GM15510 (cell line): Measurements from ENCODE around the gene CCDC92B.

Experiments used
- POLR2A ChIP-seq: IDR thresholded peaks from 3 replicates; pipeline ENCODE4 v1.6.1; 2011; ENCODE audit warnings: borderline replicate concordance; ENCODE audit not compliant: insufficient read length; ENCODE audit errors: extremely low read depth

CCDC92B gene

GRCh38 chr17:2704031-2704889 lies 45.2 kb downstream of the CCDC92B start:
- TF ChIP-seq POLR2A, result no peak

- no peak for TF ChIP-seq POLR2A
Measured at GRCh38 chr17:2703606-2704005, 45.8 kb downstream of the CCDC92B start.

GRCh38 chr17:2703181-2703580 lies 46.3 kb downstream of the CCDC92B start:
- no peak for TF ChIP-seq POLR2A

DNA sequence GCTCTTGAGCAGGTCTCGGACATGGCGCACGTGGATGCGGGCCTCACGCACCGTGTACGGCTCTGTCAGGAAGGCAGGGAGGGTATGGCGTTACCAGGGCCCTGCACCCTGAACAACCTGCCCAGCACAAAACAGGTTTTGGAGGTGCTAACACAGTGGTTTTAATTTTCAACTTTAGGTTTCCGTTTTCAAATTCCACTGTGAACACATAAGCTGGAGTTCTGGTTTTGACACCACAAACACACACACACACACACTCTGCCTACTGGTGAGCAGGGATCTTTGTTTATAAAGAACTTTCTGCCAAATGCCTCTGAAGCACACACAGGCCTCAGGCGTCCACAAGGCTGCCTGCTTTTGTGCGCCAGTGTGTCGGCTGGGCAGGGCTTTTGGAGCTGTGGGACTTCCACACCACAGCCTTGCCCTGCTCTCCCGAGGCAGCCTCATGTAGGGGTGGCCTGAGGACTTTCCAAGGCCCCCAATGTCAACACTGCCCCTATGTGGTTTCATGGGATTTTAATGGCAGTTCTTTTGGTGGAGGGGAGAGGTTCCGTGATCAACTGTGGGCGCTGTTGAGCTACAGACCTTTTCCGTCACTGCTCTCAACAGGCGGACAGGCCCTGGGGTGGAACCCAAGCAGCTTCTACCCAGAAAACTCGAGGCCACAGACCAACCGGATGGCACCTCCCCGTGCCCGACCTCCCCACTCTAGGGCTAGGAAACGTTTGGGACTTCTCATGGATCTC lies 47.3 kb downstream of the CCDC92B start:
- no peak for TF ChIP-seq POLR2A

- TF ChIP-seq POLR2A, result no peak
Measured at GRCh38 chr17:2701161-2701995, 48.1 kb downstream of the CCDC92B start.

GRCh38 chr17:2700491-2701141 lies 48.8 kb downstream of the CCDC92B start:
- no peak for TF ChIP-seq POLR2A

GRCh38 chr17:2700030-2700490 lies 49.4 kb downstream of the CCDC92B start:
- no peak for TF ChIP-seq POLR2A

DNA sequence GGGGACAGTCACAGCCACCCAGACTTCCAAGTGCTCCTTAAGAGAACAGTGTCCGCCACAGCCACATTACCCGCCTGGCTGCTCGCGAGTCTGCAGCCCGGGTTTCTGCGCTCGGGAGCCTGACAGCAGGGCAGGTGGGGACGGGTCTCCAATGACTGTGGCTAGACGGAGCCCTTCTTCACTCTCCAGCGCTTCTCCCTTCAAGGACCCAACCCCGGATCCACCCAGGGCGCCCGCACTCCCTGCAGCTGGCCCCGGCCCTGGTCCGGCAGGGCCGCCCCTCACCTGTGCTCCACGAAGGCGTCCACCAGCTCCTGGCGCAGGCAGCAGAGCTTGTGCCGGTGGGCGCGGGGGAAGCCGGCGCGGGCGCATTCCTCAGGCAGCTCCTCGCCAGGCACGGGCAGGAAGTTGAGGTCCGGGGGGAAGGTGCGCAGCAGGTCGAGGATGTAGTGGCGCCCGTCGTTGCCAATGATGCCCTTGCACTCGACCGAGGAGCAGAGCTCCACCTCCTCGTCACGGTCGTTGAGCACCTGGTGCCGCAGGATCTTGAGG lies 51.8 kb downstream of the CCDC92B start:
- TF ChIP-seq POLR2A, result no peak

DNA sequence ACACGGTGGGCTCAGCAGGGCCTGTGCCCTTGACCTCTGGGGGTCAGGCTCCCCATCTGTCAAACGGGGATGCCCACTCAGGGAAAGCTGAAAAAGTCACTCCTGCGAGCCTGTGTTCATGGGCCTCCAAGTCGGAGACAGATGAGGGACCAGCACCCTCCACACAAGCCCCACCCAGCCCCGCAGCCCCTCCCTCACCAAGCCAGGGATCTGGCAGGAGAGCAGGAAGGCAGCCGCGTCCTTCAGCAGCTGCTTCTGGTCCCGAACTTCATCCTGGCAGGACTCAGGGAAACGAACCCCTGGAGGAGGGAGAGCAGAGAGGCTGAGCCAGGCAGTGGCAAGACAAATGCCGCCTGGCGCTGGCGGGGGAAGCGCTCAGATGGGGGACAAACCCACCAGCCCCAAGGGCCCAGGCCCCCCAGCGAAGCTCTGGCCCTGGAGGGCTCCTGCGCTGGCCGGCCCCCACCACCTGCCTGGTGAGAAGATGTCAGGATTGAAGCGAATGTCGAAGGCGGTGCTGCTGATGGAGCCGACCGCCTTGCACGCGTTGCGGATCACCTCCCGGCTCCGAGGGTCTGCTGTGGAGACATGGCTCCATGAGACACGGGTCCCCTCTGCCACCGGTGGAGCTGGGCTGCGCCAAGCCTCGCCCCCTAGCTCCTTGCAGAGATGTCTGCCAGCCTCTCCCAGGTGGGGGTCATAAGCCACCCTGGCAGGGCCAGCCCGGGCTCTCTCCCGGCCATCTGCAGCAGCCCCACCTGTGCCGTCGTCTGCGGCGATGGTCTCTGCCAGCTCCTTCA lies 53.3 kb downstream of the CCDC92B start:
- no peak for TF ChIP-seq POLR2A

DNA sequence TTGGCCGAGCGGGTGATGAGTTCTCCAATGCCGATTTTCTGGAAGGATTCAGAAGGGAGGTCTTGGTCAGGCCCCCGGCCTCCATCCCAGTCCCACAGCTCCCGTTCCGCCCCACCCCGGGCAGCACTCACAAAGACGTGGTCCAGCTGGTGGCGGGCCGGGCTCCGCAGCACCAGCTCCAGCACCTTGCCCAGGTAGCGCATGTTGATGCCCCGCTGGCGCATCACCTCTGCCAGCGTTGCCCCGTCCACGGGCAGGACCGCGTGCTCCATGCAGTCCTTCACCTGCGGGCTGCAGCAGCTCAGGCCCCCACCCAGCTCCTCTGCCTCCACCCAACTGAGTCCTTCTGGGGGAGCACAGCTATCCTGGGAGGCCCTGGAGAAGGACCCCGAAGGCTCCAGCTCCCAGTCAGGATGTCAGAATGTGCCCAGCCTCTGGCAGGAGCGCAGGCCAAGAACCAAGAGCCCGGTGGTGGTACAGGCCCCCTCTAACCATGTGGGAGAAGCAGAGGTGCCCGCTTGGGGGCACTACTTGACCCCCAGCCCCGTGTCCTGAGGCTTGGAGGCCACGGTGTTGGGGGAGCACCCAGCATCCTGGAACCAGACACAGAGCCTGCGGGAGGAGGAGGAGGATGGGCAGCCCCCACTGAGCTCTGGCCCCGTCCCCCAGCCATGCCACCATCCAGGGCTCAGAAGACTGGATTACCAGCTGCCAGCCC lies 54.0 kb downstream of the CCDC92B start:
- no peak for TF ChIP-seq POLR2A

GRCh38 chr17:2694381-2695242 lies 54.8 kb downstream of the CCDC92B start:
- no peak for TF ChIP-seq POLR2A

- TF ChIP-seq POLR2A, result no peak
Measured at GRCh38 chr17:2693561-2694380, 55.7 kb downstream of the CCDC92B start.

DNA sequence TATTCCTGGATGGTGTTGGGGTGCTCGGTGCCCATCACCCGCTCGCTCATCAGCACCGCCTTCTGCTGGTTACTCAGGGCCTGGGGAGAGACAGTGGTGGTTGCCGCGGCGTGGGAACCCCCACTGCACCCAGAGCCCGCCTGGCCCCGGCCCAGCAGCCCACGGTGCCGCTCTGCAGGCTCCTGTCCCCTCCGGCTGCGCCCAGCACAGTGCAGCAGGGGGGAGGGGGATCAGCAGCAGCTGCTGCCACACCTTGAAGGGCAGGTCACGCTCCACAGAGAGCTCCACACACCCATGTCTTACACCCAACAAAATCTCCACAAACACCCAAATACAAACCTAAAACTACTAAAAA lies 56.7 kb downstream of the CCDC92B start:
- TF ChIP-seq POLR2A, result no peak
